WTC11 (cell line): ENCODE data around the gene FSTL4. TPM values are rescaled to one million over a fixed set of nuclear protein-coding genes. Genes with fewer than 3 reads are reported as not detected.

Experiments
- ATAC-seq: fragments of 200-7000 bp; cut with Tn5 transposase; 2 replicates; pipeline ENCODE4 v1.10.0; 2021; ENCODE audit warnings: mild to moderate bottlenecking, moderate library complexity
- CTCF ChIA-PET: fragments of 300-600 bp; sonication (Branson Sonifier 250); formaldehyde crosslinking; loops from one replicate; lab custom pipeline; 2021; ENCODE audit warnings: antibody characterized with exemption; lab: Charles Lee
- POLR2A ChIA-PET: fragments of 350-600 bp; sonication (Branson Sonifier 250); formaldehyde crosslinking; loops from one replicate; lab custom pipeline; 2021; ENCODE audit warnings: antibody characterized with exemption; lab: Charles Lee
- DNase-seq: peaks from one replicate; pipeline ENCODE4 v3.0.0; 2021; ENCODE audit warnings: low spot score
- H3K27ac Mint-ChIP-seq: 2 replicates; pipeline ENCODE4 v1.8.0; 2021; ENCODE audit warnings: mixed read lengths
- H3K27me3 Mint-ChIP-seq: 2 replicates; pipeline ENCODE4 v1.8.0; 2021; ENCODE audit warnings: low read depth, mild to moderate bottlenecking, moderate library complexity, mixed read lengths
- H3K36me3 Mint-ChIP-seq: 2 replicates; pipeline ENCODE4 v1.8.0; 2021; ENCODE audit warnings: mixed read lengths
- H3K4me1 Mint-ChIP-seq: 2 replicates; pipeline ENCODE4 v1.8.0; 2022; ENCODE audit warnings: mixed read lengths
- H3K4me3 Mint-ChIP-seq: 2 replicates; pipeline ENCODE4 v1.8.0; 2021; ENCODE audit warnings: mild to moderate bottlenecking, moderate library complexity, mixed read lengths
- H3K9me3 Mint-ChIP-seq: 2 replicates; pipeline ENCODE4 v1.8.0; 2021; ENCODE audit warnings: mixed read lengths
- AFF4 ChIP-seq: sonication (generic); formaldehyde crosslinking; IDR thresholded peaks from 2 replicates; pipeline ENCODE4 v1.8.1; 2023; ENCODE audit warnings: mild to moderate bottlenecking, missing genetic modification reagents, borderline replicate concordance
- AR ChIP-seq: fragments of 250-450 bp; sonication (Bioruptor Pico); IDR thresholded peaks from 2 replicates; pipeline ENCODE4 v1.9.0; 2021; ENCODE audit warnings: mild to moderate bottlenecking
- E2F1 ChIP-seq: sonication (generic); formaldehyde crosslinking; IDR thresholded peaks from 2 replicates; pipeline ENCODE4 v1.8.0; 2022; ENCODE audit warnings: mild to moderate bottlenecking, missing genetic modification reagents
- PRRX2 ChIP-seq: fragments of 250-450 bp; sonication (Bioruptor Pico); IDR thresholded peaks from 2 replicates; pipeline ENCODE4 v1.8.0; 2021; ENCODE audit warnings: mild to moderate bottlenecking
- ZNF121 ChIP-seq: sonication (generic); formaldehyde crosslinking; IDR thresholded peaks from 2 replicates; pipeline ENCODE4 v1.8.0; 2023; ENCODE audit warnings: missing genetic modification reagents
- ZNF219 ChIP-seq: sonication (generic); formaldehyde crosslinking; IDR thresholded peaks from 2 replicates; pipeline ENCODE4 v1.8.0; 2023; ENCODE audit warnings: missing genetic modification reagents, mild to moderate bottlenecking, borderline replicate concordance
- ZNF281 ChIP-seq: sonication (generic); formaldehyde crosslinking; IDR thresholded peaks from 2 replicates; pipeline ENCODE4 v1.8.0; 2023; ENCODE audit warnings: mild to moderate bottlenecking, missing genetic modification reagents
- ZNF317 ChIP-seq: sonication (generic); formaldehyde crosslinking; IDR thresholded peaks from 2 replicates; pipeline ENCODE4 v1.8.1; 2023; ENCODE audit warnings: low read depth, mild to moderate bottlenecking, moderate library complexity, missing genetic modification reagents, borderline replicate concordance
- ZNF423 ChIP-seq: fragments of 250-450 bp; sonication (Bioruptor Pico); IDR thresholded peaks from 2 replicates; pipeline ENCODE4 v2.1.2; 2022; ENCODE audit warnings: mild to moderate bottlenecking, moderate library complexity
- total RNA-seq: library from RNA; stranded (reverse); gene quantifications from 3 replicates; pipeline ENCODE4 v1.2.3, GENCODE V29; 2021
- TF ChIP-seq, protein P1 (sequence below): sonication (generic); formaldehyde crosslinking; IDR thresholded peaks from 2 replicates; pipeline ENCODE4 v1.8.1; 2023; ENCODE audit warnings: mild to moderate bottlenecking, moderate library complexity, missing genetic modification reagents
- TF ChIP-seq, protein P2 (sequence below): fragments of 200-600 bp; IDR thresholded peaks from 2 replicates; pipeline ENCODE4 v1.8.0; 2022; ENCODE audit warnings: antibody characterized with exemption
- TF ChIP-seq, protein P3 (sequence below): sonication (generic); formaldehyde crosslinking; IDR thresholded peaks from 2 replicates; pipeline ENCODE4 v1.8.1; 2022; ENCODE audit warnings: low read depth, mild to moderate bottlenecking, moderate library complexity, missing genetic modification reagents, borderline replicate concordance
- TF ChIP-seq, protein P4 (sequence below): fragments of 250-450 bp; sonication (Bioruptor Pico); IDR thresholded peaks from 2 replicates; pipeline ENCODE4 v1.8.0; 2021; ENCODE audit warnings: mild to moderate bottlenecking
- TF ChIP-seq, protein P5 (sequence below): fragments of 250-450 bp; sonication (Bioruptor Pico); IDR thresholded peaks from 2 replicates; pipeline ENCODE4 v2.1.2; 2022; ENCODE audit warnings: mild to moderate bottlenecking, moderate library complexity

FSTL4 gene
- total RNA-seq, 1 experiment from 2014 or later = 6.1 TPM

DNA sequence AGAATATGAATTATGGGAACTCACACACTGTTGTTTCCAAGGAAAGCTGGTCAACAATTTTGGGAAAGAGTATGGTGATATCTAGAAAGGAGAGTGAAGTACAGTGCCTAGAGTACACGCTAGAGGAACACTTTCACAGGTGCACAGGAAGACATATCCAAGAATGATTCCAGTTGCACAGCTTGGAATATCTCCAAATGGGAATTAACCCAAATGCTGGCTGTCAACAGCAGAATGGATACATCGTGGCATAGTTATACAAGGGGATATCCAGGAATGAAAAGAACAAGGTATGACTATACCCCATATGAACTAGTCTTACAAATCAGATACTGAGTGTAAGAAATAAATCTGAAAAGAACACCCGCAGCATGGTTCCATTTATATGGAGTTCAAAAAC, 231.3 kb downstream of the FSTL4 start:
- no peaks in the 10 kb centered on the region for H3K27me3 Mint-ChIP-seq
- no peak for DNase-seq
- no peak overlapping the region for H3K4me3 Mint-ChIP-seq
- H3K27ac Mint-ChIP-seq = no peak overlapping the region
- peaks cover 27% of the 10 kb centered on the region for H3K4me1 Mint-ChIP-seq
- ATAC-seq = no peak
- ChIA-PET CTCF (no interaction called here), POLR2A (no interaction called here)
- TF ChIP-seq ZNF423 = no peak
- TF ChIP-seq, protein P1, sequence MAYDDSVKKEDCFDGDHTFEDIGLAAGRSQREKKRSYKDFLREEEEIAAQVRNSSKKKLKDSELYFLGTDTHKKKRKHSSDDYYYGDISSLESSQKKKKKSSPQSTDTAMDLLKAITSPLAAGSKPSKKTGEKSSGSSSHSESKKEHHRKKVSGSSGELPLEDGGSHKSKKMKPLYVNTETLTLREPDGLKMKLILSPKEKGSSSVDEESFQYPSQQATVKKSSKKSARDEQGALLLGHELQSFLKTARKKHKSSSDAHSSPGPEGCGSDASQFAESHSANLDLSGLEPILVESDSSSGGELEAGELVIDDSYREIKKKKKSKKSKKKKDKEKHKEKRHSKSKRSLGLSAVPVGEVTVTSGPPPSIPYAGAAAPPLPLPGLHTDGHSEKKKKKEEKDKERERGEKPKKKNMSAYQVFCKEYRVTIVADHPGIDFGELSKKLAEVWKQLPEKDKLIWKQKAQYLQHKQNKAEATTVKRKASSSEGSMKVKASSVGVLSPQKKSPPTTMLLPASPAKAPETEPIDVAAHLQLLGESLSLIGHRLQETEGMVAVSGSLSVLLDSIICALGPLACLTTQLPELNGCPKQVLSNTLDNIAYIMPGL = no peak
- no peak for TF ChIP-seq ZNF317 (CRISPR knock-in tag)
- TF ChIP-seq AFF4 = no peak
- no peak for TF ChIP-seq ZNF121 (CRISPR knock-in tag)
- no peak for TF ChIP-seq ZNF219 (CRISPR knock-in tag)
- TF ChIP-seq E2F1 = no peak
- TF ChIP-seq, protein P2, sequence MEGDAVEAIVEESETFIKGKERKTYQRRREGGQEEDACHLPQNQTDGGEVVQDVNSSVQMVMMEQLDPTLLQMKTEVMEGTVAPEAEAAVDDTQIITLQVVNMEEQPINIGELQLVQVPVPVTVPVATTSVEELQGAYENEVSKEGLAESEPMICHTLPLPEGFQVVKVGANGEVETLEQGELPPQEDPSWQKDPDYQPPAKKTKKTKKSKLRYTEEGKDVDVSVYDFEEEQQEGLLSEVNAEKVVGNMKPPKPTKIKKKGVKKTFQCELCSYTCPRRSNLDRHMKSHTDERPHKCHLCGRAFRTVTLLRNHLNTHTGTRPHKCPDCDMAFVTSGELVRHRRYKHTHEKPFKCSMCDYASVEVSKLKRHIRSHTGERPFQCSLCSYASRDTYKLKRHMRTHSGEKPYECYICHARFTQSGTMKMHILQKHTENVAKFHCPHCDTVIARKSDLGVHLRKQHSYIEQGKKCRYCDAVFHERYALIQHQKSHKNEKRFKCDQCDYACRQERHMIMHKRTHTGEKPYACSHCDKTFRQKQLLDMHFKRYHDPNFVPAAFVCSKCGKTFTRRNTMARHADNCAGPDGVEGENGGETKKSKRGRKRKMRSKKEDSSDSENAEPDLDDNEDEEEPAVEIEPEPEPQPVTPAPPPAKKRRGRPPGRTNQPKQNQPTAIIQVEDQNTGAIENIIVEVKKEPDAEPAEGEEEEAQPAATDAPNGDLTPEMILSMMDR = no peak
- TF ChIP-seq, protein P3, sequence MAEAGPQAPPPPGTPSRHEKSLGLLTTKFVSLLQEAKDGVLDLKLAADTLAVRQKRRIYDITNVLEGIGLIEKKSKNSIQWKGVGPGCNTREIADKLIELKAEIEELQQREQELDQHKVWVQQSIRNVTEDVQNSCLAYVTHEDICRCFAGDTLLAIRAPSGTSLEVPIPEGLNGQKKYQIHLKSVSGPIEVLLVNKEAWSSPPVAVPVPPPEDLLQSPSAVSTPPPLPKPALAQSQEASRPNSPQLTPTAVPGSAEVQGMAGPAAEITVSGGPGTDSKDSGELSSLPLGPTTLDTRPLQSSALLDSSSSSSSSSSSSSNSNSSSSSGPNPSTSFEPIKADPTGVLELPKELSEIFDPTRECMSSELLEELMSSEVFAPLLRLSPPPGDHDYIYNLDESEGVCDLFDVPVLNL (CRISPR knock-in tag) = no peak
- TF ChIP-seq, protein P4, sequence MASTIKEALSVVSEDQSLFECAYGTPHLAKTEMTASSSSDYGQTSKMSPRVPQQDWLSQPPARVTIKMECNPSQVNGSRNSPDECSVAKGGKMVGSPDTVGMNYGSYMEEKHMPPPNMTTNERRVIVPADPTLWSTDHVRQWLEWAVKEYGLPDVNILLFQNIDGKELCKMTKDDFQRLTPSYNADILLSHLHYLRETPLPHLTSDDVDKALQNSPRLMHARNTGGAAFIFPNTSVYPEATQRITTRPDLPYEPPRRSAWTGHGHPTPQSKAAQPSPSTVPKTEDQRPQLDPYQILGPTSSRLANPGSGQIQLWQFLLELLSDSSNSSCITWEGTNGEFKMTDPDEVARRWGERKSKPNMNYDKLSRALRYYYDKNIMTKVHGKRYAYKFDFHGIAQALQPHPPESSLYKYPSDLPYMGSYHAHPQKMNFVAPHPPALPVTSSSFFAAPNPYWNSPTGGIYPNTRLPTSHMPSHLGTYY (CRISPR knock-in tag) = no peak
- no peak for TF ChIP-seq ZNF281 (CRISPR knock-in tag)
- no peak for TF ChIP-seq PRRX2 (CRISPR knock-in tag)
- TF ChIP-seq, protein P5, sequence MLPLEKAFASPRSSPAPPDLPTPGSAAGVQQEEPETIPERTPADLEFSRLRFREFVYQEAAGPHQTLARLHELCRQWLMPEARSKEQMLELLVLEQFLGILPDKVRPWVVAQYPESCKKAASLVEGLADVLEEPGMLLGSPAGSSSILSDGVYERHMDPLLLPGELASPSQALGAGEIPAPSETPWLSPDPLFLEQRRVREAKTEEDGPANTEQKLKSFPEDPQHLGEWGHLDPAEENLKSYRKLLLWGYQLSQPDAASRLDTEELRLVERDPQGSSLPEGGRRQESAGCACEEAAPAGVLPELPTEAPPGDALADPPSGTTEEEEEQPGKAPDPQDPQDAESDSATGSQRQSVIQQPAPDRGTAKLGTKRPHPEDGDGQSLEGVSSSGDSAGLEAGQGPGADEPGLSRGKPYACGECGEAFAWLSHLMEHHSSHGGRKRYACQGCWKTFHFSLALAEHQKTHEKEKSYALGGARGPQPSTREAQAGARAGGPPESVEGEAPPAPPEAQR (CRISPR knock-in tag) = no peak
- TF ChIP-seq AR (CRISPR knock-in tag) = no peak
- peaks cover 33% of the 10 kb centered on the region for H3K9me3 Mint-ChIP-seq
- H3K36me3 Mint-ChIP-seq = peaks cover 18% of the 10 kb centered on the region
